CD14-positive monocyte (primary cell): Measurements from ENCODE around the gene JKAMP. TPM values are rescaled to one million over a fixed set of nuclear protein-coding genes. Genes with fewer than 3 reads are reported as not detected.

Experiments used
- DNase-seq, 3 donors: peaks; one replicate each; pipeline ENCODE4 v3.0.0-alpha.2; 2011 to 2022
- H2AFZ ChIP-seq: 2 replicates; pipeline ENCODE4 v1.6.0; 2012; ENCODE audit warnings: mild to moderate bottlenecking, low read depth, low read length, inconsistent platforms; ENCODE audit not compliant: insufficient read depth, poor library complexity, severe bottlenecking
- H3K27ac ChIP-seq, 2 donors: 1 replicate in 1 of 2; 2 replicates in 1 of 2; pipeline ENCODE4 v1.5.1; 2012 to 2013; ENCODE audit warnings: low read length in 2 of 2, control low read depth in 1 of 2, inconsistent platforms in 1 of 2, low read depth in 1 of 2, mild to moderate bottlenecking in 1 of 2
- H3K27me3 ChIP-seq, 2 donors: one replicate each; pipeline versions ENCODE4 v1.6.0 to v1.6.1; 2011 to 2013; ENCODE audit warnings: low read length in 2 of 2; ENCODE audit not compliant: control insufficient read depth in 2 of 2, insufficient read depth in 2 of 2
- H3K36me3 ChIP-seq, 2 donors: replicated peaks in 1 of 2; 1 replicate in 1 of 2; 2 replicates in 1 of 2; pipeline versions ENCODE4 v1.5.1 to v1.6.1; 2012 to 2013; ENCODE audit warnings: low read length in 2 of 2, control low read depth in 1 of 2, inconsistent platforms in 1 of 2, mild to moderate bottlenecking in 1 of 2; ENCODE audit not compliant: insufficient read depth in 2 of 2, control insufficient read depth in 1 of 2
- H3K4me1 ChIP-seq, 2 donors: 1 replicate in 1 of 2; 2 replicates in 1 of 2; pipeline versions ENCODE4 v1.5.1 to v1.6.1; 2012 to 2013; ENCODE audit warnings: low read length in 2 of 2, control low read depth in 1 of 2, inconsistent platforms in 1 of 2, mild to moderate bottlenecking in 1 of 2, moderate library complexity in 1 of 2; ENCODE audit not compliant: insufficient read depth in 2 of 2, control insufficient read depth in 1 of 2
- H3K4me2 ChIP-seq: replicated peaks from 2 replicates; pipeline ENCODE3; 2012; ENCODE audit warnings: low read length, moderate library complexity, mild to moderate bottlenecking; ENCODE audit not compliant: poor library complexity, severe bottlenecking; ENCODE audit errors: extremely low read depth
- H3K4me3 ChIP-seq, 3 experiments: fragments of 200-600 bp in 1 of 3; sonication (generic) in 1 of 3; replicated peaks in 1 of 3; 1 replicate in 2 of 3; 2 replicates in 1 of 3; pipeline ENCODE4 v1.5.1; 2011 to 2013; ENCODE audit warnings: low read length in 3 of 3, mild to moderate bottlenecking in 3 of 3, control low read depth in 2 of 3, low read depth in 2 of 3, inconsistent platforms in 1 of 3, moderate library complexity in 1 of 3
- H3K79me2 ChIP-seq: 2 replicates; pipeline ENCODE4 v1.6.0; 2012; ENCODE audit warnings: mild to moderate bottlenecking, control low read depth, inconsistent platforms, low read length, moderate library complexity; ENCODE audit not compliant: insufficient read depth
- H3K9ac ChIP-seq: 2 replicates; pipeline ENCODE4 v1.6.0; 2017; ENCODE audit warnings: low read length, mild to moderate bottlenecking; ENCODE audit not compliant: insufficient read depth, poor library complexity, severe bottlenecking
- H3K9me3 ChIP-seq, 2 donors: replicated peaks in 1 of 2; 1 replicate in 1 of 2; 2 replicates in 1 of 2; pipeline versions ENCODE4 v1.5.1 to v1.6.1; 2012 to 2013; ENCODE audit warnings: low read length in 2 of 2, control low read depth in 1 of 2; ENCODE audit not compliant: control insufficient read depth in 1 of 2, insufficient read depth in 1 of 2
- H4K20me1 ChIP-seq: 2 replicates; pipeline ENCODE4 v1.6.0; 2012; ENCODE audit warnings: mild to moderate bottlenecking, low read length, control low read depth, moderate library complexity; ENCODE audit not compliant: insufficient read depth
- H3K27ac Mint-ChIP-seq, 7 donors: one replicate each; pipeline ENCODE4 v1.8.0; 2020; ENCODE audit warnings: mild to moderate bottlenecking in 7 of 7, mixed read lengths in 7 of 7, moderate library complexity in 6 of 7, inconsistent platforms in 2 of 7
- H3K27me3 Mint-ChIP-seq, 3 donors: one replicate each; pipeline ENCODE4 v1.8.0; 2021 to 2022; ENCODE audit warnings: low read depth in 3 of 3, mild to moderate bottlenecking in 3 of 3, mixed read lengths in 3 of 3, moderate library complexity in 3 of 3, inconsistent platforms in 1 of 3
- H3K36me3 Mint-ChIP-seq, 2 donors: one replicate each; pipeline ENCODE4 v1.8.0; 2020; ENCODE audit warnings: mixed read lengths in 2 of 2, inconsistent platforms in 1 of 2, mild to moderate bottlenecking in 1 of 2
- H3K4me1 Mint-ChIP-seq: one replicate; pipeline ENCODE4 v1.8.0; 2020; ENCODE audit warnings: mild to moderate bottlenecking, mixed read lengths
- H3K4me3 Mint-ChIP-seq, 2 donors: one replicate each; pipeline ENCODE4 v1.8.0; 2020; ENCODE audit warnings: mild to moderate bottlenecking in 2 of 2, mixed read lengths in 2 of 2, moderate library complexity in 1 of 2
- H3K9me3 Mint-ChIP-seq, 7 donors: one replicate each; pipeline ENCODE4 v1.8.0; 2020 to 2022; ENCODE audit warnings: mixed read lengths in 7 of 7, mild to moderate bottlenecking in 6 of 7, moderate library complexity in 6 of 7, inconsistent platforms in 2 of 7
- CTCF ChIP-seq: fragments of 200-600 bp; IDR thresholded peaks from one replicate; pipeline ENCODE4 v1.8.0; 2022; ENCODE audit warnings: antibody characterized with exemption, mild to moderate bottlenecking
- WGBS: methylation state at CpG from one replicate; pipeline ENCODE4 v1.1.5; 2013; ENCODE audit warnings: missing lambda C conversion rate; ENCODE audit not compliant: insufficient coverage; 5-methylcytosine and 5-hydroxymethylcytosine counted together
- intact Hi-C, 2 donors: fragments of 100-400 bp; cut with micrococcal nuclease; formaldehyde crosslinking; loops; one replicate each; pipeline versions ENCODE4 v1.15.0 to v1.15.1; 2023
- polyA plus RNA-seq, 3 donors: library from polyadenylated mRNA; depleted of rRNA in 1 of 3; unstranded in 2 of 3; stranded (reverse) in 1 of 3; fragments of 300-500 nt in 2 of 3; fragments of >200 nt in 1 of 3; fragmentation: Illumina TruSeq in 2 of 3; gene quantifications; 1 replicate in 2 of 3; 2 replicates in 1 of 3; pipeline ENCODE4 v1.2.3, GENCODE V29; 2012 to 2021

The JKAMP gene
- polyA plus RNA-seq, 3 donors = 49.7 to 134 (median 99.4) TPM

- Histone ChIP-seq H3K9me3 (no peaks in the 10 kb centered on the region), H2AFZ (no peak overlapping the region), H4K20me1 (no peaks in the 10 kb centered on the region), H3K79me2 (no peaks in the 10 kb centered on the region), H3K4me2 (no peak overlapping the region), H3K27ac (no peak overlapping the region), H3K9ac (no peak overlapping the region), H3K4me3 (no peak overlapping the region), H3K4me1 (no peaks in the 10 kb centered on the region), H3K36me3 (no peaks in the 10 kb centered on the region), H3K27me3 (no peaks in the 10 kb centered on the region)
- Mint-ChIP-seq H3K27ac (no peak overlapping the region), H3K9me3 (peaks cover 0 to 10% (median 6%) of the 10 kb centered on the region in 7 donors), H3K4me3 (no peak overlapping the region), H3K36me3 (no peaks in the 10 kb centered on the region), H3K27me3 (peaks cover 0 to 2% (median 1%) of the 10 kb centered on the region in 3 donors), H3K4me1 (no peaks in the 10 kb centered on the region)
- intact Hi-C loops = no loop called here
- TF ChIP-seq CTCF = peak; percentile 32
- DNase-seq = no peak
- 100% methylated on average over 2 of the region's 4 CpGs for WGBS
Measured at GRCh38 chr14:59511916-59512575, 27.7 kb downstream of the JKAMP start.

DNA sequence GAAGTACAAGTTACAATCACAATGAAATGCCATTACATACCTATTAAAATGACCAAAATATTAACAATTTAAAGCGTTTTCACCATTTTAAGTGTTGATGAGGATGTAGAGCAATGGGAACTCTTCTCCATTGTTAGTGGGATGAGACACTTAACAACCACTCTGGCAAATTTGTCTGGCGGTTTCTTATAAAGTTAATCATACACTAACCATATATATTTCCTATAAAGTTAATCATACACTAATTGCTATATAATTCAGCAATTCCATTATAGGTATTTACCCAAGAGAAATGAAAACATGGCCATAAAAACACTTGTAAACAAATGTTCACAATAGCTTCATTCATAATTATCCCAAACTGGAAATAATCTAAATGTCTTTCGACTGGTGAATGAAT, 35.9 kb downstream of the JKAMP start:
- H3K4me3 Mint-ChIP-seq = no peak overlapping the region
- no peak overlapping the region for H3K27ac ChIP-seq
- no peaks in the 10 kb centered on the region for H4K20me1 ChIP-seq
- H3K4me1 Mint-ChIP-seq = no peaks in the 10 kb centered on the region
- H3K4me3 ChIP-seq = no peak overlapping the region
- no peak for TF ChIP-seq CTCF
- no peak overlapping the region for H3K4me2 ChIP-seq
- no peak for DNase-seq
- intact Hi-C loops = no loop called here
- H3K27me3 ChIP-seq = no peaks in the 10 kb centered on the region
- H2AFZ ChIP-seq = no peak overlapping the region
- no CpG with 5 or more reads among the region's 3 CpGs for WGBS
- no peaks in the 10 kb centered on the region for H3K9me3 ChIP-seq
- no peaks in the 10 kb centered on the region for H3K36me3 ChIP-seq
- H3K36me3 Mint-ChIP-seq = no peaks in the 10 kb centered on the region
- no peaks in the 10 kb centered on the region for H3K79me2 ChIP-seq
- no peak overlapping the region for H3K9ac ChIP-seq
- H3K4me1 ChIP-seq = no peaks in the 10 kb centered on the region
- H3K27me3 Mint-ChIP-seq = no peaks in the 10 kb centered on the region
- peaks cover 0 to 6% (median 2%) of the 10 kb centered on the region in 7 donors for H3K9me3 Mint-ChIP-seq
- no peak overlapping the region for H3K27ac Mint-ChIP-seq
